IPS-18c (cell line): ENCODE data around the gene PHB1.
"Not testable (repeated sequence)": the region's sequence is repeated elsewhere in the genome, so short reads cannot be mapped to it uniquely, and the experiment has no call there.

Source experiments
- H3K4me3 ChIP-seq: 2 replicates; pipeline ENCODE4 v1.7.0; 2013; ENCODE audit warnings: low read depth, mild to moderate bottlenecking, low read length, moderate library complexity; ENCODE audit not compliant: insufficient read depth
- H3K9me3 ChIP-seq: one replicate; pipeline ENCODE4 v1.6.1; 2013; ENCODE audit warnings: mild to moderate bottlenecking, low read length, moderate library complexity; ENCODE audit not compliant: control insufficient read depth, insufficient read depth

PHB1 gene

DNA sequence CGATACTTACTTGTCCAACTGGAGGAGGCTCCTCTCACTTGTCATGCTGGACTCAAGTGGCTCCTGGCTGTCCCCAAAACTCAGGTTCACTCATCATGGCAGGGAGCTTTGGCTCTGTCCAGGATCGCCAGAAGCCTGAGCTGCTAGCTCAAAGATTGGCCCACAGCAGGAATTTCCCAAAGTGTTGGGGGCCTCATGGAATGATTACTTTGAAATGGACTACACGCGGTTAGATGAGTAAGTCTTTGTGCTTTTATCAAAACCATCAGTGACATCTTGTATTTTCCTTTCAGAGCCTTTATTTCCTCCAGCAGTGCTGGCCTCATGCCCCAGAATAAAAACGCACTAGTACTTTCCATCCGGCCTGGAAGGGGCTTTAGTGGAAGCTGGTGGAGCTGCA, 29.2 kb upstream of the PHB1 start:
- H3K4me3 ChIP-seq: no peak overlapping the region
- H3K9me3 ChIP-seq: peaks cover 2% of the 10 kb centered on the region

- Histone ChIP-seq H3K4me3 (no peak overlapping the region), H3K9me3 (peaks cover 2% of the 10 kb centered on the region)
Measured at GRCh38 chr17:49442041-49442440, 27.4 kb upstream of the PHB1 start.

DNA sequence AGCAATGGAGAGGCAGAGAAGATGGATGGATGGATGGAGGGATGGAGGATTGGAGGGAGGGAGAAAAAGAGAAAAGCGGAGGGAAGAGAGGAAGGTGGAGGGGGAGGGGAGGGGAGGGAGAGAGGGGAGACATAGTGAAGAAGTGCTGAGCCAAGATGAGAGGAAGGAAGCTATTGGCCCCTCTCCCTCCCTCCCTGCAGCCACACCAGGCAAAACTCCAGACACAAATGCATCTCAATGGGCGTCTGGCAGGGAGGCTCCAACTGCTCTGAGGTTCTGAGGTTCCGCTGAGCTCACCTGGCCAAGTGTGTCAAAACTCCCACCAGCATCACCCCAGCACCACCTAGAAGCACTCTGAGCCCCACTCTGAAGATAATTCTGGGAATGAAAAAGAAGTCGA, 26.9 kb upstream of the PHB1 start:
- Histone ChIP-seq H3K4me3 (no peak overlapping the region), H3K9me3 (peaks cover 2% of the 10 kb centered on the region)

GRCh38 chr17:49440581-49440980, 25.9 kb upstream of the PHB1 start:
- Histone ChIP-seq H3K4me3 (no peak overlapping the region), H3K9me3 (peaks cover 2% of the 10 kb centered on the region)

- peaks cover 2% of the 10 kb centered on the region for H3K9me3 ChIP-seq
- H3K4me3 ChIP-seq: no peak overlapping the region
Measured at GRCh38 chr17:49439673-49440571, 25.2 kb upstream of the PHB1 start.

- peak overlapping the region; percentile 52 for H3K4me3 ChIP-seq
- H3K9me3 ChIP-seq: peaks cover 2% of the 10 kb centered on the region
Measured at GRCh38 chr17:49439305-49439672, 24.6 kb upstream of the PHB1 start.

- peaks cover 2% of the 10 kb centered on the region for H3K9me3 ChIP-seq
- peak overlapping the region; percentile 52 for H3K4me3 ChIP-seq
Measured at GRCh38 chr17:49438436-49439278, 24.0 kb upstream of the PHB1 start.

DNA sequence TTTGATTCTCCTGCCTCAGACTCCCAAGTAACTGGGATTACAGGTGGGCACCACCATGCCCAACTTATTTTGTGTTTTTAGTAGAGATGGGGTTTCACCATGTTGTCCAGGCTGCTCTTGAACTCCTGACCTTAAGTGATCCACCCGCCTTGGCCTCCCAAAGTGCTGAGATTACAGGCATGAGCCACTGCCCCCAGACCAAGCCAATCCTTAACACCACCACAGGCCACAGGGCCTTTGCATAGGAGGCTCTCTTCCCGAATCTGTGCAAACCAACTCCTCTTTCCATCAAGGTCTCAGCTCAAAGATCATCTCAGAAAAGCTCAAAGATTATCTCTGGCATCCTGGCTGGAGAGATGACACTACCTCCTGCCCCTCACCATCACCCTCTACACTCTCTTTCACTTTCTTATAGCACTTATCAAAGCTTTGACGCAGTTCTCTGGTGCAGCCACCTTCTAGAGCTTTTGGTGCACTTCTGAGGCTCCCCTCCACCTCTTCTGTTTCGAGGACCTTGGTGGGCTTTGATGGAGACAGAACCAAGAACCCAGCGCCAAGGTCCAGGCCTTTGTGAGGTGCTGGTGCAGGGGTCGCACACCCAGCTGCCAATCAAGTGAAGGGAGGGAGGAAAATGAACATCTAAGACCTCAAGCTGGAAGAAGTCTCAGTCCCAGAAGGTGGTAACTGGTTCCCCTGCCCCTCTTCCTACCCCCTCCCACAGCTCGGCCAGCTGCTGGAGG, 23.2 kb upstream of the PHB1 start:
- Histone ChIP-seq H3K4me3 (peak overlapping the region; percentile 52; the same call in 1 of the 2 replicates), H3K9me3 (peaks cover 2% of the 10 kb centered on the region)

- H3K4me3 ChIP-seq: no peak overlapping the region
- no peaks in the 10 kb centered on the region for H3K9me3 ChIP-seq
Measured at GRCh38 chr17:49436174-49436573, 21.5 kb upstream of the PHB1 start.

DNA sequence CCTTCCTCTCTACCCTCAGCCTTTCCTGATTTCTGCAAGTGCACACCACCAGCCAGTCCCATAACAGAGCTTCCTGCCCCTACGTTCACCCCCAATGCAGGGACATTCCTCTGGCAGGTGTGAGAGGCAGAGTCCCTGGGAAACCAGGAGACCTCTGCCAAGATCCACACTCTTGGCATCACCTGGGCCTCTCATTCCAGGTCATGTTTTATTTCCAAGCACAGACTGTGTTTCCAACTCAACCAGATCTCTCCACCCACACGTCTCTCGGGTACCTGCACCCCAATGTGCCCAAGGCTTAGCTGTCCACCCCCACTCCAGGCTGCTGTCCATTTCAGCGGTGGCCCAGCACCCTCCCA, 21.0 kb upstream of the PHB1 start:
- no peak overlapping the region for H3K4me3 ChIP-seq
- no peaks in the 10 kb centered on the region for H3K9me3 ChIP-seq

- Histone ChIP-seq H3K9me3 (no peaks in the 10 kb centered on the region), H3K4me3 (no peak overlapping the region)
Measured at GRCh38 chr17:49434821-49435670, 20.4 kb upstream of the PHB1 start.

GRCh38 chr17:49433000-49433694, 18.5 kb upstream of the PHB1 start:
- Histone ChIP-seq H3K4me3 (no peak overlapping the region), H3K9me3 (no peaks in the 10 kb centered on the region)

GRCh38 chr17:49431743-49432142, 17.1 kb upstream of the PHB1 start:
- no peak overlapping the region for H3K4me3 ChIP-seq
- no peaks in the 10 kb centered on the region for H3K9me3 ChIP-seq

- H3K4me3 ChIP-seq: no peak overlapping the region
- H3K9me3 ChIP-seq: peaks cover 2% of the 10 kb centered on the region
Measured at GRCh38 chr17:49425004-49425286, 10.3 kb upstream of the PHB1 start.

GRCh38 chr17:49424276-49425003, 9.8 kb upstream of the PHB1 start:
- not testable (repeated sequence) for H3K9me3 ChIP-seq, H3K4me3 ChIP-seq

GRCh38 chr17:49422714-49423113, 8.0 kb upstream of the PHB1 start:
- Histone ChIP-seq H3K4me3 (no peak overlapping the region), H3K9me3 (peaks cover 6% of the 10 kb centered on the region)
